MM.1S (cell line): ENCODE measurements around the gene LEP.

Source experiments
- EZH2 ChIP-seq: fragments of 300-600 bp; sonication (generic); optimal IDR thresholded peaks from 2 replicates; pipeline ENCODE3; 2017; ENCODE audit warnings: low read depth, mild to moderate bottlenecking, antibody characterized with exemption, low read length, mixed read lengths
- TF ChIP-seq, protein P1 (sequence below): fragments of 300-600 bp; sonication (generic); IDR thresholded peaks from 2 replicates; pipeline ENCODE4 v1.5.1; 2016; ENCODE audit warnings: antibody characterized with exemption, low read length, mixed read lengths

DNA sequence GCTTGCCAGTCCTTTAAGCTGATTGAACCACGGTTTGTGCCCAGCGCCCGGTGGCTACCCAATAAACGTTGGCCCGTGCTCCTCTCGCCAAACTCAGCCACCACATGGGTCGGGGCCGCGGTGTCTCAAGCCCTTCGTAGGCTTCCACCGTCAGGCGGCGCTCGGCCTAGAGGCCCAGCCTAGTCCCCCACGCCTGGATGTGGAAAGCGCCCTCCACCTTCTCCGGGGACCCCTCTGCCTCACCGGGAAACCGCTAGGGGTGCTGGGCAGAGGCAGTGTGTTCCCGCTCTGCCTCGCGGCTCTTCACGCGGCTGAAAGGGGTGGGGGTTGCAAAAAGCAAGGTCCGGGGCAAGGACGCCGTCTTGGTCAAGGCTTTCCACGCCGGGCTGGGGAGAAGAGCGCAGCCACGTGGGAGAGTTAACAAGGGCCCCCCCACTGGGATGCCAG, 29.8 kb downstream of the LEP start:
- TF ChIP-seq, protein P1, sequence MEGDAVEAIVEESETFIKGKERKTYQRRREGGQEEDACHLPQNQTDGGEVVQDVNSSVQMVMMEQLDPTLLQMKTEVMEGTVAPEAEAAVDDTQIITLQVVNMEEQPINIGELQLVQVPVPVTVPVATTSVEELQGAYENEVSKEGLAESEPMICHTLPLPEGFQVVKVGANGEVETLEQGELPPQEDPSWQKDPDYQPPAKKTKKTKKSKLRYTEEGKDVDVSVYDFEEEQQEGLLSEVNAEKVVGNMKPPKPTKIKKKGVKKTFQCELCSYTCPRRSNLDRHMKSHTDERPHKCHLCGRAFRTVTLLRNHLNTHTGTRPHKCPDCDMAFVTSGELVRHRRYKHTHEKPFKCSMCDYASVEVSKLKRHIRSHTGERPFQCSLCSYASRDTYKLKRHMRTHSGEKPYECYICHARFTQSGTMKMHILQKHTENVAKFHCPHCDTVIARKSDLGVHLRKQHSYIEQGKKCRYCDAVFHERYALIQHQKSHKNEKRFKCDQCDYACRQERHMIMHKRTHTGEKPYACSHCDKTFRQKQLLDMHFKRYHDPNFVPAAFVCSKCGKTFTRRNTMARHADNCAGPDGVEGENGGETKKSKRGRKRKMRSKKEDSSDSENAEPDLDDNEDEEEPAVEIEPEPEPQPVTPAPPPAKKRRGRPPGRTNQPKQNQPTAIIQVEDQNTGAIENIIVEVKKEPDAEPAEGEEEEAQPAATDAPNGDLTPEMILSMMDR = no peak
- TF ChIP-seq EZH2 = no peak
